Measurements from ENCODE around the gene CSDE1.

CSDE1 gene

GRCh38 chr1:114701931-114702330 lies 55.9 kb downstream of the CSDE1 start:
- H3K4me3 ChIP-seq (ENCODE audit: low read depth, low read length): no peak overlapping the region
- DNase-seq (ENCODE audit: low read depth): no peak
- TF ChIP-seq POLR2A (IDR thresholded peaks at IDR 0.05; ENCODE audit: extremely low read depth, insufficient read length): no peak
- TF ChIP-seq, protein P1, sequence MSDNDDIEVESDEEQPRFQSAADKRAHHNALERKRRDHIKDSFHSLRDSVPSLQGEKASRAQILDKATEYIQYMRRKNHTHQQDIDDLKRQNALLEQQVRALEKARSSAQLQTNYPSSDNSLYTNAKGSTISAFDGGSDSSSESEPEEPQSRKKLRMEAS (IDR thresholded peaks at IDR 0.05; ENCODE audit: low read depth, low read length): no peak
- TF ChIP-seq MYC (IDR thresholded peaks at IDR 0.05; ENCODE audit: low read depth, low read length): no peak
- TF ChIP-seq CTCF (IDR thresholded peaks at IDR 0.05; ENCODE audit: low read depth, low read length): no peak

DNA sequence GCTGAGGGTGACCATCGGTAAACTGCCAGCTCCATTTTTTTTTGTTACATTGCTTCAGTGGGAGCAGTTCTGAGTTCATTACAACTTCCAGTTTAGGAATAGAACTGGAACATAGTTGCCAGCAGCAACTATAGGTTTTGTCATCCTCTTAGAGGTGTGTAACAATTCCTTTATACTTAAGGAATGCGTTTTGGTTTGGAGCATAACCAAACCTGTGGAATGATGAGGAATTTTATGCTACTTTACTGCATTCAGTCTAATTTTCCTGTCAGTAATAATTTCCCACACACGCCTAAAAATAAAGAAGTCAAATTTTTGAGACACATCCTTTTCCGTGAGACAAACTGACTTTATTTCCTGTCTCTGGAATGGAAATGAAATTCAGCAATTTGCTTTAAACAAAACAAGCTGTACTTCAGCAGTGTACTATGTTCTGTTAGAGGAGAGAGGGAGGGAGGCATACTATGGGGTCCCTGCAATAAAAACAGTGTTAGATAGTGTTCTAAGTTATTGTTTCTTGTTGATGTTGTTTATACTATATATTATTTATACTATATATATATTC lies 57.7 kb downstream of the CSDE1 start:
- H3K4me3 ChIP-seq (ENCODE audit: low read depth, low read length): no peak overlapping the region
- no peak for DNase-seq (ENCODE audit: low read depth)
- TF ChIP-seq, protein P1 (IDR thresholded peaks at IDR 0.05; ENCODE audit: low read depth, low read length): no peak
- TF ChIP-seq MYC (IDR thresholded peaks at IDR 0.05; ENCODE audit: low read depth, low read length) (no peak), POLR2A (IDR thresholded peaks at IDR 0.05; ENCODE audit: extremely low read depth, insufficient read length) (no peak), CTCF (IDR thresholded peaks at IDR 0.05; ENCODE audit: low read depth, low read length) (no peak)

DNA sequence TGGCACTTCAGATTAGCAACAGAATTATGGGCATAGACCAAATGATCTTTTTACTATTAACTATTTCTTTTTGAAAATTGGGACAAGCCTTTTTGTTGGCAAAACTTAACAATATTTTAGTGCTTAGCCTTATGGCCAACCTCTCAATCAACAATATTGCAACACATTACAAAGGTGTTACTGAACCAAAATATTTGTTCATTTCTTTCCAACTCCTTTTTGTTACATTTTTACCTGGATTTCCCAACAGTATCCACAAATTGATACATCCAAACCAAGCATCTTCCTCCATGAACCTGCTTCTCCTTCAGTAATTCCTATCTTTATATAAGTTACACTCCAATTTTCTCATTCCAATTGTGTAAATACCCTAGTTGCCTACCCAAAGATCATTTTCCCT lies 61.0 kb downstream of the CSDE1 start:
- no peak for TF ChIP-seq POLR2A (IDR thresholded peaks at IDR 0.05; ENCODE audit: extremely low read depth, insufficient read length)
- no peak for TF ChIP-seq CTCF (IDR thresholded peaks at IDR 0.05; ENCODE audit: low read depth, low read length)
- no peak for TF ChIP-seq MYC (IDR thresholded peaks at IDR 0.05; ENCODE audit: low read depth, low read length)
- TF ChIP-seq, protein P1 (IDR thresholded peaks at IDR 0.05; ENCODE audit: low read depth, low read length): no peak
- no peak for DNase-seq (ENCODE audit: low read depth)
- no peak overlapping the region for H3K4me3 ChIP-seq (ENCODE audit: low read depth, low read length)

GRCh38 chr1:114695430-114696058 lies 62.2 kb downstream of the CSDE1 start, which contains the start of gene AMPD1:
TSS of gene AMPD1 (minus strand) at chr1:114695546. CDS start at chr1:114695471, 75 bp downstream.
- DNase-seq (ENCODE audit: low read depth): no peak
- TF ChIP-seq POLR2A (IDR thresholded peaks at IDR 0.05; ENCODE audit: extremely low read depth, insufficient read length): no peak
- TF ChIP-seq, protein P1 (IDR thresholded peaks at IDR 0.05; ENCODE audit: low read depth, low read length): no peak
- TF ChIP-seq MYC (IDR thresholded peaks at IDR 0.05; ENCODE audit: low read depth, low read length): no peak
- TF ChIP-seq CTCF (IDR thresholded peaks at IDR 0.05; ENCODE audit: low read depth, low read length): no peak
- H3K4me3 ChIP-seq (ENCODE audit: low read depth, low read length): no peak within 1 kb of the TSS

GRCh38 chr1:114694540-114695310 lies 63.1 kb downstream of the CSDE1 start:
- TF ChIP-seq POLR2A (IDR thresholded peaks at IDR 0.05; ENCODE audit: extremely low read depth, insufficient read length) (no peak), MYC (IDR thresholded peaks at IDR 0.05; ENCODE audit: low read depth, low read length) (no peak), CTCF (IDR thresholded peaks at IDR 0.05; ENCODE audit: low read depth, low read length) (no peak)
- TF ChIP-seq, protein P1 (IDR thresholded peaks at IDR 0.05; ENCODE audit: low read depth, low read length): no peak
- no peak for DNase-seq (ENCODE audit: low read depth)
- H3K4me3 ChIP-seq (ENCODE audit: low read depth, low read length): no peak overlapping the region

Data from NB4 (cell line).